ENCODE measurements around the gene ANO8. TPM values are rescaled to one million over a fixed set of nuclear protein-coding genes. Genes with fewer than 3 reads are reported as not detected.

Gene ANO8
- total and polyA plus RNA-seq, 2 of the 8 experiments (the other 6 are each of a cell fraction or from before 2014, with no cell fraction given) = 9.5 to 20.7 TPM

DNA sequence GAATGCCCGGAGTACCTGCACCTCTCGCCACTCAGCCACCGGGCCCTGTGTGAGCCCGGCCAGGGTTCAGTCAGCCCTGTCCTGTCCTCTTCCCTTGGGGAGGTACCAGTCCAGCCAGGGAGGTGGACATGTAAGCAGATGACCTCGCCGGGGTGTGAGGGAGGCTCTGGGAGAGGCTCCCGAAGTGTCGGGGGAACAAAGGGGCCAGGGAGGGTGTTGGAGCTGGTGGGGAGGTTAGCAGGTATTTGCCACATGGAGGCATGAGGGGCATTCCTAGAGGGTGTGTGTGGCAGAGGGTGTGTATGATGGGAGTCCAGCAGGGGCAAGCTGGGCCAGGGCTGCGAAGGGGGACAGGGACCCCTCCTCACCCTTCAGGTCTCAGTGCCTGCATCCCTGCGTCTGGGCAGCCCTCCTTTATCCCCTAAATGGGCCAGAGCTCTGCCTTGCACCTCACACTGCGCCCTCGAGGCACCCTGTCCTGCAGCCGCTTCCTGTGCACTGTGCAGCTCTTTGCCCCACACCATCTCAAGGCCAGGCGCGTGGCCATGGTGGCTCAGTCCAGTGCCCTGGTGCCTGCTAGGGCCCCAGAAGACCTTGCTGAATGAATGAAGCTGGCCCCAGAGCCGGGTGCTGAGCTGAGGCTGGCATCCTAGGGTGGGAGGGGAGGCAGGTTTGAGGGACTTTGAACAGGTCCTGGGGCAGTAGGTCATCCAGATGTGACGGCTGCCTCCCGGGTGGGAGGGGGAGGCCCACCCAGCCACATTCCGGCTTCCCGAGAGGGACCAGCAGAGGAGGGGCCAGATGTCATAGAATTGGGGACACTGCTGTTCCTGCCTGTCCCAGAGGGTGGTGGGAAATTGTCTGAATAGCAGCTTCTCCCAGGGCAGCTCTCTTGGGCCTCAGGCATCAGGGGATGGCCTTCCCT lies 22.2 kb downstream of the ANO8 start (continued):
- TF ChIP-seq RNF2 (IDR thresholded peaks at IDR 0.05; ENCODE audit: borderline replicate concordance, low read depth, low read length, missing control alignments, poor library complexity, severe bottlenecking) (no peak), NANOG (IDR thresholded peaks at IDR 0.05; ENCODE audit: insufficient read depth, low read depth, low read length, poor library complexity, severe bottlenecking) (no peak), TAF1 (IDR thresholded peaks at IDR 0.05; ENCODE audit: low read depth, low read length) (no peak), TCF12 (IDR thresholded peaks at IDR 0.05; ENCODE audit: low read depth, low read length) (no peak), POLR2A (IDR thresholded peaks at IDR 0.05; ENCODE audit: control extremely low read depth in 1 of 2, low read depth in 2 of 2, low read length in 2 of 2) (no peak)

Data from H1 (cell line).